Measurements from ENCODE around the gene CNOT2.

DNA sequence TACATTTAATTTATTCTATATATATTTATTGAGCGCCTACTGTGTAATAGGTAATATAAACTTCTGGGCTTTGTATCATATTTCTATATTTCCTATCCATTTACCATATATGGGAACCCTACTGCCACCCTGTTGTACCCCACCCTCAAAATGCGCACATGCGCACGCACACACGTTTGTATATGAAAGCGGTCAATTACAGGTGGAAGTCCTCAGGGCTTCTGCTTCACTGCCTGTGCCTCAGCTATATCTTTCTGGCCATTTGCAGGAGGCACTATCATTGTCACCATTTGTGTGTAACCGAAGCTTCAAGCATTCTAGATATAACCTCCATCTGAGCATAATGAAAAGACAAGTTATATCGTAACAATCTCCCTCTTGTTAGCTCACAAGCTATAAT, 91.5 kb downstream of the CNOT2 start:
- TF ChIP-seq, protein P1, sequence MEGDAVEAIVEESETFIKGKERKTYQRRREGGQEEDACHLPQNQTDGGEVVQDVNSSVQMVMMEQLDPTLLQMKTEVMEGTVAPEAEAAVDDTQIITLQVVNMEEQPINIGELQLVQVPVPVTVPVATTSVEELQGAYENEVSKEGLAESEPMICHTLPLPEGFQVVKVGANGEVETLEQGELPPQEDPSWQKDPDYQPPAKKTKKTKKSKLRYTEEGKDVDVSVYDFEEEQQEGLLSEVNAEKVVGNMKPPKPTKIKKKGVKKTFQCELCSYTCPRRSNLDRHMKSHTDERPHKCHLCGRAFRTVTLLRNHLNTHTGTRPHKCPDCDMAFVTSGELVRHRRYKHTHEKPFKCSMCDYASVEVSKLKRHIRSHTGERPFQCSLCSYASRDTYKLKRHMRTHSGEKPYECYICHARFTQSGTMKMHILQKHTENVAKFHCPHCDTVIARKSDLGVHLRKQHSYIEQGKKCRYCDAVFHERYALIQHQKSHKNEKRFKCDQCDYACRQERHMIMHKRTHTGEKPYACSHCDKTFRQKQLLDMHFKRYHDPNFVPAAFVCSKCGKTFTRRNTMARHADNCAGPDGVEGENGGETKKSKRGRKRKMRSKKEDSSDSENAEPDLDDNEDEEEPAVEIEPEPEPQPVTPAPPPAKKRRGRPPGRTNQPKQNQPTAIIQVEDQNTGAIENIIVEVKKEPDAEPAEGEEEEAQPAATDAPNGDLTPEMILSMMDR (IDR thresholded peaks at IDR 0.05; ENCODE audit: insufficient read depth, low read depth, low read length): no peak
- no peak for TF ChIP-seq EZH2 (IDR thresholded peaks at IDR 0.05; ENCODE audit: insufficient read depth, low read length)

All from astrocyte (in vitro differentiated cells and primary cell).